A673 (cell line): Measurements from ENCODE around the gene NRM.

Experiments
- EZH2 ChIP-seq: fragments of 200-600 bp; sonication (generic); IDR thresholded peaks from 2 replicates; pipeline ENCODE4 v1.6.1; 2017; ENCODE audit warnings: borderline replicate concordance, low read depth, mild to moderate bottlenecking, mixed read lengths, antibody characterized with exemption, low read length; ENCODE audit not compliant: poor library complexity, severe bottlenecking
- TF ChIP-seq, protein P1 (sequence below): fragments of 300-800, 200-600 bp; sonication (generic); conservative IDR thresholded peaks from 2 replicates; pipeline ENCODE4 v1.5.1; 2017; ENCODE audit warnings: low read depth, mild to moderate bottlenecking, antibody characterized with exemption, low read length, moderate library complexity, mixed read lengths

DNA sequence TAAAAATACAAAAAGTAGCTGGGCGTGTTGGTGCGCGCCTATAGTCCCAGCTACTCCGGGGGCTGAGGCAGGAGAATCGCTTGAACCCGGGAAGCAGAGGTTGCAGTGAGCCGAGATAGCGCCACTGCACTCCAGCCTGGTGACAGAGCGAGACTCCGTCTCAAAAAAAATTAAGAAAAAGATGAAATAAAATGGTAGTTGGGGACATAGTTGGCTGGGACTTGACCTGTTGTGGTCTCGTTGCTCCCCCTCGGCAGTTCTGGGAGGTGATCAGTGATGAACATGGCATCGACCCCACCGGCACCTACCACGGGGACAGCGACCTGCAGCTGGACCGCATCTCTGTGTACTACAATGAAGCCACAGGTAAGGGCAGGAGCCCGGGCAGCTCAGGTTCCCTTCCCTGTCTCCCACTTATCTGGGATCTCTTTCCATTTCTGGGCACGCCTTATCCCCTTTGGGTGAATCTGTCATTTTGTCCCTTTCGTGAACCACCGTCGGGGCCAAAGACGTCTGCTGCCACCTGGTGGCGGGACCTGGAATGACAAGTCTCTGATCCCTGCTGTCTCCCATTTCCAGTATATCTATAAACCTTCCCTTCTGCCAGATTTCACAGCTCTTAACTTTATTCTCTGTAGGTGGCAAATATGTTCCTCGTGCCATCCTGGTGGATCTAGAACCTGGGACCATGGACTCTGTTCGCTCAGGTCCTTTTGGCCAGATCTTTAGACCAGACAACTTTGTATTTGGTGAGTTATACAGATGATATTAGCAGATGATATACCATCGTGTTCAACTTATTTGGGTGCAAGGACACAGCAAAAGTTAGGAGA lies 31.7 kb upstream of the NRM start:
- TF ChIP-seq, protein P1, sequence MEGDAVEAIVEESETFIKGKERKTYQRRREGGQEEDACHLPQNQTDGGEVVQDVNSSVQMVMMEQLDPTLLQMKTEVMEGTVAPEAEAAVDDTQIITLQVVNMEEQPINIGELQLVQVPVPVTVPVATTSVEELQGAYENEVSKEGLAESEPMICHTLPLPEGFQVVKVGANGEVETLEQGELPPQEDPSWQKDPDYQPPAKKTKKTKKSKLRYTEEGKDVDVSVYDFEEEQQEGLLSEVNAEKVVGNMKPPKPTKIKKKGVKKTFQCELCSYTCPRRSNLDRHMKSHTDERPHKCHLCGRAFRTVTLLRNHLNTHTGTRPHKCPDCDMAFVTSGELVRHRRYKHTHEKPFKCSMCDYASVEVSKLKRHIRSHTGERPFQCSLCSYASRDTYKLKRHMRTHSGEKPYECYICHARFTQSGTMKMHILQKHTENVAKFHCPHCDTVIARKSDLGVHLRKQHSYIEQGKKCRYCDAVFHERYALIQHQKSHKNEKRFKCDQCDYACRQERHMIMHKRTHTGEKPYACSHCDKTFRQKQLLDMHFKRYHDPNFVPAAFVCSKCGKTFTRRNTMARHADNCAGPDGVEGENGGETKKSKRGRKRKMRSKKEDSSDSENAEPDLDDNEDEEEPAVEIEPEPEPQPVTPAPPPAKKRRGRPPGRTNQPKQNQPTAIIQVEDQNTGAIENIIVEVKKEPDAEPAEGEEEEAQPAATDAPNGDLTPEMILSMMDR = peak; percentile 95
- no peak for TF ChIP-seq EZH2
